ENCODE measurements around the gene SLAMF1.
A peak's percentile ranks its signal among the peaks of the same experiment; 100 is the strongest.
"Not testable (repeated sequence)": the region's sequence is repeated elsewhere in the genome, so short reads cannot be mapped to it uniquely, and the experiment has no call there.

The SLAMF1 gene

GRCh38 chr1:160646711-160647328, at the start of gene SLAMF1:
TSS of gene SLAMF1 (minus strand) at chr1:160647044. CDS start at chr1:160646945, 99 bp downstream.
- peak within 1 kb of the TSS in 1 of 2 donors; percentile 15 for H3K4me3 ChIP-seq (ENCODE audit: low read length in 2 of 2)

GRCh38 chr1:160692390-160692789, 45.5 kb upstream of the SLAMF1 start:
- H3K4me1 ChIP-seq (ENCODE audit: control insufficient read depth, insufficient read depth, low read length); H3K27ac ChIP-seq (ENCODE audit: low read length); H3K36me3 ChIP-seq (ENCODE audit: control insufficient read depth in 2 of 2, insufficient read depth in 2 of 2, low read length in 2 of 2); H3K9me3 ChIP-seq (ENCODE audit: control insufficient read depth in 2 of 2, low read length in 2 of 2); H3K4me3 ChIP-seq (ENCODE audit: low read length in 2 of 2); H3K27me3 ChIP-seq (ENCODE audit: control insufficient read depth in 1 of 2, insufficient read depth in 2 of 2, low read length in 2 of 2); H3K9ac ChIP-seq (ENCODE audit: low read length in 2 of 2): not testable (repeated sequence)

More at GRCh38 chr1:160646711-160647328, at the start of gene SLAMF1:
- Histone ChIP-seq H3K27me3 (ENCODE audit: control insufficient read depth in 1 of 2, insufficient read depth in 2 of 2, low read length in 2 of 2) (peaks cover 0 to 2% of the 10 kb centered on the region in 2 donors), H3K36me3 (ENCODE audit: control insufficient read depth in 2 of 2, insufficient read depth in 2 of 2, low read length in 2 of 2) (no peaks in the 10 kb centered on the region), H3K27ac (ENCODE audit: low read length) (no peak within 1 kb of the TSS), H3K4me1 (ENCODE audit: control insufficient read depth, insufficient read depth, low read length) (peaks cover 2% of the 10 kb centered on the region), H3K9ac (ENCODE audit: low read length in 2 of 2) (no peak within 1 kb of the TSS), H3K9me3 (ENCODE audit: control insufficient read depth in 2 of 2, low read length in 2 of 2) (no peaks in the 10 kb centered on the region)

GRCh38 chr1:160685266-160685665, 38.4 kb upstream of the SLAMF1 start:
- Histone ChIP-seq H3K9ac (ENCODE audit: low read length in 2 of 2) (no peak overlapping the region), H3K27ac (ENCODE audit: low read length) (no peak overlapping the region)

GRCh38 chr1:160682983-160683865, 36.4 kb upstream of the SLAMF1 start:
- H3K9me3 ChIP-seq (ENCODE audit: control insufficient read depth in 2 of 2, low read length in 2 of 2), result no peaks in the 10 kb centered on the region
- H3K27me3 ChIP-seq (ENCODE audit: control insufficient read depth in 1 of 2, insufficient read depth in 2 of 2, low read length in 2 of 2), result peaks cover 0 to 12% of the 10 kb centered on the region in 2 donors
- no peak overlapping the region for H3K4me3 ChIP-seq (ENCODE audit: low read length in 2 of 2)
- no peak overlapping the region for H3K27ac ChIP-seq (ENCODE audit: low read length)
- no peaks in the 10 kb centered on the region for H3K4me1 ChIP-seq (ENCODE audit: control insufficient read depth, insufficient read depth, low read length)
- H3K9ac ChIP-seq (ENCODE audit: low read length in 2 of 2), result no peak overlapping the region
- no peaks in the 10 kb centered on the region for H3K36me3 ChIP-seq (ENCODE audit: control insufficient read depth in 2 of 2, insufficient read depth in 2 of 2, low read length in 2 of 2)

More at GRCh38 chr1:160685266-160685665, 38.4 kb upstream of the SLAMF1 start:
- no peaks in the 10 kb centered on the region for H3K36me3 ChIP-seq (ENCODE audit: control insufficient read depth in 2 of 2, insufficient read depth in 2 of 2, low read length in 2 of 2)
- no peaks in the 10 kb centered on the region for H3K9me3 ChIP-seq (ENCODE audit: control insufficient read depth in 2 of 2, low read length in 2 of 2)
- no peaks in the 10 kb centered on the region for H3K4me1 ChIP-seq (ENCODE audit: control insufficient read depth, insufficient read depth, low read length)
- peaks cover 0 to 8% of the 10 kb centered on the region in 2 donors for H3K27me3 ChIP-seq (ENCODE audit: control insufficient read depth in 1 of 2, insufficient read depth in 2 of 2, low read length in 2 of 2)
- H3K4me3 ChIP-seq (ENCODE audit: low read length in 2 of 2), result no peak overlapping the region

- H3K36me3 ChIP-seq (ENCODE audit: control insufficient read depth in 2 of 2, insufficient read depth in 2 of 2, low read length in 2 of 2), result no peaks in the 10 kb centered on the region
- no peak overlapping the region for H3K9ac ChIP-seq (ENCODE audit: low read length in 2 of 2)
- H3K27ac ChIP-seq (ENCODE audit: low read length), result no peak overlapping the region
- H3K9me3 ChIP-seq (ENCODE audit: control insufficient read depth in 2 of 2, low read length in 2 of 2), result no peaks in the 10 kb centered on the region
- H3K4me1 ChIP-seq (ENCODE audit: control insufficient read depth, insufficient read depth, low read length), result no peaks in the 10 kb centered on the region
- H3K27me3 ChIP-seq (ENCODE audit: control insufficient read depth in 1 of 2, insufficient read depth in 2 of 2, low read length in 2 of 2), result peaks cover 0 to 15% of the 10 kb centered on the region in 2 donors
- no peak overlapping the region for H3K4me3 ChIP-seq (ENCODE audit: low read length in 2 of 2)
Measured at GRCh38 chr1:160681891-160682140, 35.0 kb upstream of the SLAMF1 start.

- Histone ChIP-seq H3K4me1 (ENCODE audit: control insufficient read depth, insufficient read depth, low read length) (no peaks in the 10 kb centered on the region), H3K9ac (ENCODE audit: low read length in 2 of 2) (no peak overlapping the region), H3K9me3 (ENCODE audit: control insufficient read depth in 2 of 2, low read length in 2 of 2) (no peaks in the 10 kb centered on the region), H3K27ac (ENCODE audit: low read length) (no peak overlapping the region), H3K4me3 (ENCODE audit: low read length in 2 of 2) (no peak overlapping the region), H3K27me3 (ENCODE audit: control insufficient read depth in 1 of 2, insufficient read depth in 2 of 2, low read length in 2 of 2) (peaks cover 0 to 15% of the 10 kb centered on the region in 2 donors), H3K36me3 (ENCODE audit: control insufficient read depth in 2 of 2, insufficient read depth in 2 of 2, low read length in 2 of 2) (no peaks in the 10 kb centered on the region)
Measured at GRCh38 chr1:160681066-160681890, 34.4 kb upstream of the SLAMF1 start.

- Histone ChIP-seq H3K9ac (ENCODE audit: low read length in 2 of 2) (no peak overlapping the region), H3K4me3 (ENCODE audit: low read length in 2 of 2) (no peak overlapping the region), H3K4me1 (ENCODE audit: control insufficient read depth, insufficient read depth, low read length) (no peaks in the 10 kb centered on the region), H3K27ac (ENCODE audit: low read length) (no peak overlapping the region), H3K9me3 (ENCODE audit: control insufficient read depth in 2 of 2, low read length in 2 of 2) (no peaks in the 10 kb centered on the region), H3K27me3 (ENCODE audit: control insufficient read depth in 1 of 2, insufficient read depth in 2 of 2, low read length in 2 of 2) (peaks cover 0 to 15% of the 10 kb centered on the region in 2 donors), H3K36me3 (ENCODE audit: control insufficient read depth in 2 of 2, insufficient read depth in 2 of 2, low read length in 2 of 2) (no peaks in the 10 kb centered on the region)
Measured at GRCh38 chr1:160680399-160680798, 33.6 kb upstream of the SLAMF1 start.

GRCh38 chr1:160679893-160680292, 33.0 kb upstream of the SLAMF1 start:
- Histone ChIP-seq H3K27ac (ENCODE audit: low read length) (no peak overlapping the region), H3K27me3 (ENCODE audit: control insufficient read depth in 1 of 2, insufficient read depth in 2 of 2, low read length in 2 of 2) (peaks cover 0 to 15% of the 10 kb centered on the region in 2 donors), H3K9ac (ENCODE audit: low read length in 2 of 2) (no peak overlapping the region), H3K36me3 (ENCODE audit: control insufficient read depth in 2 of 2, insufficient read depth in 2 of 2, low read length in 2 of 2) (no peaks in the 10 kb centered on the region), H3K9me3 (ENCODE audit: control insufficient read depth in 2 of 2, low read length in 2 of 2) (no peaks in the 10 kb centered on the region), H3K4me1 (ENCODE audit: control insufficient read depth, insufficient read depth, low read length) (no peaks in the 10 kb centered on the region), H3K4me3 (ENCODE audit: low read length in 2 of 2) (no peak overlapping the region)

GRCh38 chr1:160676869-160677597, 30.2 kb upstream of the SLAMF1 start:
- Histone ChIP-seq H3K36me3 (ENCODE audit: control insufficient read depth in 2 of 2, insufficient read depth in 2 of 2, low read length in 2 of 2) (no peaks in the 10 kb centered on the region), H3K4me1 (ENCODE audit: control insufficient read depth, insufficient read depth, low read length) (no peaks in the 10 kb centered on the region), H3K4me3 (ENCODE audit: low read length in 2 of 2) (no peak overlapping the region), H3K27me3 (ENCODE audit: control insufficient read depth in 1 of 2, insufficient read depth in 2 of 2, low read length in 2 of 2) (peaks cover 0 to 15% of the 10 kb centered on the region in 2 donors), H3K27ac (ENCODE audit: low read length) (no peak overlapping the region), H3K9ac (ENCODE audit: low read length in 2 of 2) (no peak overlapping the region), H3K9me3 (ENCODE audit: control insufficient read depth in 2 of 2, low read length in 2 of 2) (no peaks in the 10 kb centered on the region)
